ENCODE results near the gene ZMYM4. TPM values are rescaled to one million over a fixed set of nuclear protein-coding genes. Genes with fewer than 3 reads are reported as not detected.

ZMYM4 gene
- 10 to 100 TPM; 18.7 to 59.2 (median 43.1) TPM for total RNA-seq
- 10 to 100 TPM; 14.7 to 33.9 (median 28.7) TPM for polyA plus RNA-seq
- long read RNA-seq, donor 1, partial matches to known transcripts = 5 of 5 reads
- long read RNA-seq, donor 1, other reads (novel, unspliced or antisense) = 0 of 5 reads
- long read RNA-seq, donor 2 = 0 reads
- long read RNA-seq, donor 3, partial matches to known transcripts = 0 of 1 reads
- long read RNA-seq, donor 3, other reads (novel, unspliced or antisense) = 0 of 1 reads
- long read RNA-seq, donor 4, partial matches to known transcripts = 2 of 2 reads
- long read RNA-seq, donor 4, other reads (novel, unspliced or antisense) = 0 of 2 reads
- long read RNA-seq, donor 5, partial matches to known transcripts = 1 of 4 reads
- long read RNA-seq, donor 5, other reads (novel, unspliced or antisense) = 3 of 4 reads
- long read RNA-seq, donor 6, partial matches to known transcripts = 2 of 5 reads
- long read RNA-seq, donor 6, other reads (novel, unspliced or antisense) = 2 of 5 reads
- long read RNA-seq, donor 7 = 0 reads
- long read RNA-seq, donor 8, partial matches to known transcripts = 5 of 5 reads
- long read RNA-seq, donor 8, other reads (novel, unspliced or antisense) = 0 of 5 reads
- long read RNA-seq, donor 9 = 0 reads
- long read RNA-seq, donor 10 = 0 reads

- no peaks in the 10 kb centered on the region for H3K9me3 ChIP-seq (replicated peaks in 1 of 3)
- H3K4me3 ChIP-seq = peak within 1 kb of the TSS; percentile 60 to 97 (median 96)
- H3K36me3 ChIP-seq (replicated peaks in 1 of 2) = no peaks in the 10 kb centered on the region
- H3K4me1 ChIP-seq (replicated peaks in 1 of 2) = peaks cover 6 to 12% of the 10 kb centered on the region in 2 donors
- H3K27me3 ChIP-seq = no peaks in the 10 kb centered on the region
- peak within 1 kb of the TSS; percentile 39 to 95 (median 84) for H3K27ac ChIP-seq
- intact Hi-C loops (cut with DNase I) = no loop called here
- DNase-seq = peak; percentile 88 to 99 (median 96)
- TF ChIP-seq CTCF (IDR thresholded peaks at IDR 0.05) = peak in 4 of 6 experiments; percentile 20 to 34 (median 22)
- TF ChIP-seq POLR2A (IDR thresholded peaks at IDR 0.05) = peak; percentile 30 to 41
- WGBS, 4 donors = 2 to 5% (median 3%) methylated on average over 15 to 65 of the region's 65 CpGs
These were observed at the start of gene ZMYM4 for GRCh38 chr1:35268282-35269200. TSS of gene ZMYM4 (plus strand) at chr1:35268709. CDS start at chr1:35269047, 338 bp downstream.

GRCh38 chr1:35220976-35221375 lies 47.5 kb upstream of the ZMYM4 start:
- TF ChIP-seq POLR2A (IDR thresholded peaks at IDR 0.05) = no peak
- peak in 5 of 6 experiments; percentile 17 to 33 (median 27) for TF ChIP-seq CTCF (IDR thresholded peaks at IDR 0.05)
- Histone ChIP-seq H3K27me3 (no peaks in the 10 kb centered on the region), H3K9me3 (replicated peaks in 1 of 3) (no peaks in the 10 kb centered on the region), H3K36me3 (replicated peaks in 1 of 2) (no peaks in the 10 kb centered on the region), H3K4me1 (replicated peaks in 1 of 2) (peaks cover 0 to 20% of the 10 kb centered on the region in 2 donors), H3K27ac (no peak overlapping the region), H3K4me3 (no peak overlapping the region)
- WGBS, 4 donors = 39 to 54% (median 43%) methylated on average over 2 of the region's 2 CpGs
- intact Hi-C loops (cut with DNase I) = no loop called here
- DNase-seq = no peak

DNA sequence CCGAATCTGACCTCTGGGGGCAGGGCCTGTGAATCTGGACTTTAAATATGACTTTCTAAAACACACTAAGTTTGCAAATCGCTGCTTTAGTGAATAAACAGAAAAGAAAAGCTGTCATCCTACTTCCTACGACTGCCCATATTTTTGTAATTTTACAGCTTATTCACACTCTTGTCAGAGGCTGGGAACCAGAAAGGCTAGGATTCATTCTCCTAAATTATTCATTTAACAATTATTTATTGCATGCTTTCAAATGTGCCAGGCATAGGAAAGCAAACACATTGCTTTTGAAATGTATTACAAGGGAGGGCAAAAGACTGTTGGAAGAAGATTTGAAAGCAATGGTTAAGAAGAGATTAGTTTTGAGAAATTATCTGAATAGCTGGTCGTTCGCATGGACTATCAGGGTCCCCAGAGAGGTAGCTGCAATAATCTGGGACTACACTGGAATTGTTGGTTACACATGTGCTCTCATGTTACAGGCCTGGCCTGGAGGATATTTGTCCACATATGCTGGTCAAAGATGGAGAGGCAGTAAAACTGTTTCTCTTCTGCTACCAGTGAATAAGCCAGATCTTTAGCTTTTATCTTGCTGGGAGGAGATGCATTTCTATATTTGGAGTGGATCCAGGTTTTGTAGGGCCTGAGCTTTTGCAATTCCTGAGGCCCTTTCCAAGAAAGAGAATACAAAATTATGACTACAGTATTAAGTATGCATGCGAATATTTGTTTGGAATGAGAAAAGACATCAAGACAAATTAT lies 46.0 kb upstream of the ZMYM4 start:
- 59 to 71% (median 63%) methylated on average over 6 of the region's 6 CpGs for WGBS, 4 donors
- Histone ChIP-seq H3K4me3 (no peak overlapping the region), H3K4me1 (replicated peaks in 1 of 2) (peaks cover 0 to 20% of the 10 kb centered on the region in 2 donors), H3K27me3 (no peaks in the 10 kb centered on the region), H3K36me3 (replicated peaks in 1 of 2) (no peaks in the 10 kb centered on the region), H3K27ac (peak overlapping the region in 1 of 5 donors; percentile 50), H3K9me3 (replicated peaks in 1 of 3) (no peaks in the 10 kb centered on the region)
- intact Hi-C loops (cut with DNase I) = no loop called here
- peak in 2 of 7 donors; percentile 17 to 25 for DNase-seq
- TF ChIP-seq CTCF (IDR thresholded peaks at IDR 0.05) = no peak
- TF ChIP-seq POLR2A (IDR thresholded peaks at IDR 0.05) = no peak

Measured in adrenal gland (tissue), 19 donors.